Vagina (tissue), 2 donors: ENCODE results near the gene RGS9BP. TPM values are rescaled to one million over a fixed set of nuclear protein-coding genes. Genes with fewer than 3 reads are reported as not detected.
"Not testable (repeated sequence)": the region's sequence is repeated elsewhere in the genome, so short reads cannot be mapped to it uniquely, and the experiment has no call there.

ENCODE experiments used
- DNase-seq, 2 donors: peaks; one replicate each; pipeline ENCODE4 v3.0.0-alpha.2; 2017; ENCODE audit errors: extremely low spot score in 2 of 2
- H3K27ac ChIP-seq: fragments of 200-600 bp; sonication (generic); one replicate; pipeline ENCODE4 v1.5.1; 2019
- H3K27me3 ChIP-seq: fragments of 200-600 bp; sonication (generic); one replicate; pipeline ENCODE4 v1.5.1; 2019
- H3K36me3 ChIP-seq, 2 donors: fragments of 200-600 bp; sonication (generic); one replicate each; pipeline ENCODE4 v1.5.1; 2017 to 2019
- H3K4me1 ChIP-seq: fragments of 200-600 bp; sonication (generic); one replicate; pipeline ENCODE4 v1.5.1; 2019
- H3K4me3 ChIP-seq, 2 donors: fragments of 200-600 bp; sonication (generic); 1 replicate in 1 of 2; 2 replicates in 1 of 2; pipeline ENCODE4 v1.5.1; 2016 to 2019
- H3K9me3 ChIP-seq: fragments of 200-600 bp; sonication (generic); one replicate; pipeline ENCODE4 v1.5.1; 2019
- CTCF ChIP-seq, 3 experiments: fragments of 450-650 bp in 2 of 3; fragments of 200-600 bp in 1 of 3; sonication (generic) in 1 of 3; IDR thresholded peaks; one replicate each; pipeline ENCODE4 v1.5.1; 2017 to 2019; ENCODE audit warnings: antibody characterized with exemption in 3 of 3, mild to moderate bottlenecking in 2 of 3, moderate library complexity in 2 of 3
- POLR2A ChIP-seq, 2 donors: fragments of 450-650 bp; IDR thresholded peaks; one replicate each; pipeline ENCODE4 v1.6.1; 2017; ENCODE audit warnings: antibody characterized with exemption in 2 of 2, mild to moderate bottlenecking in 2 of 2, moderate library complexity in 2 of 2
- POLR2AphosphoS5 ChIP-seq, 2 donors: sonication (generic); formaldehyde crosslinking; IDR thresholded peaks; one replicate each; pipeline ENCODE4 v1.9.0; 2017; ENCODE audit warnings: antibody characterized with exemption in 2 of 2, mild to moderate bottlenecking in 2 of 2, low read depth in 1 of 2; ENCODE audit not compliant: insufficient read depth in 1 of 2
- intact Hi-C: fragments of 100-400 bp; cut with DNase I; formaldehyde crosslinking; loops from one replicate; pipeline ENCODE4 v1.15.1; 2023
- total RNA-seq: library from RNA; depleted of rRNA; stranded (reverse); fragments of >200 nt; gene quantifications from one replicate; pipeline ENCODE4 v1.2.3, GENCODE V29; 2016

Gene RGS9BP
- total RNA-seq, 1 donor from 2014 or later = 0.49 TPM

GRCh38 chr19:32702010-32702409 lies 26.4 kb downstream of the RGS9BP start:
- intact Hi-C loops = no loop called here
- Histone ChIP-seq H3K9me3 (peaks cover 8% of the 10 kb centered on the region), H3K4me1 (no peaks in the 10 kb centered on the region), H3K4me3 (no peak overlapping the region), H3K27me3 (no peaks in the 10 kb centered on the region), H3K36me3 (peaks cover 0 to 29% of the 10 kb centered on the region in 2 donors), H3K27ac (no peak overlapping the region)
- no peak for DNase-seq
- no peak for TF ChIP-seq POLR2A (IDR thresholded peaks at IDR 0.05)
- TF ChIP-seq POLR2AphosphoS5 (IDR thresholded peaks at IDR 0.05; ENCODE audit: insufficient read depth in 1 of 2, low read depth in 1 of 2) = no peak
- TF ChIP-seq CTCF (IDR thresholded peaks at IDR 0.05) = no peak

- not testable (repeated sequence) for H3K27ac ChIP-seq, H3K4me1 ChIP-seq
Observed at GRCh38 chr19:32704006-32704405, 28.4 kb downstream of the RGS9BP start.

GRCh38 chr19:32708457-32708856 lies 32.8 kb downstream of the RGS9BP start:
- Histone ChIP-seq H3K27ac (no peak overlapping the region), H3K4me1 (no peaks in the 10 kb centered on the region), H3K9me3 (peaks cover 8% of the 10 kb centered on the region), H3K4me3 (no peak overlapping the region), H3K27me3 (no peaks in the 10 kb centered on the region), H3K36me3 (peaks cover 0 to 26% of the 10 kb centered on the region in 2 donors)
- no peak for DNase-seq
- TF ChIP-seq POLR2A (IDR thresholded peaks at IDR 0.05) (no peak), POLR2AphosphoS5 (IDR thresholded peaks at IDR 0.05; ENCODE audit: insufficient read depth in 1 of 2, low read depth in 1 of 2) (no peak), CTCF (IDR thresholded peaks at IDR 0.05) (no peak)
- intact Hi-C loops = no loop called here

More at GRCh38 chr19:32704006-32704405, 28.4 kb downstream of the RGS9BP start:
- H3K4me3 ChIP-seq, DNase-seq, H3K9me3 ChIP-seq, intact Hi-C loops, H3K27me3 ChIP-seq: not testable (repeated sequence)
- H3K36me3 ChIP-seq = peaks cover 0 to 19% of the 10 kb centered on the region in 2 donors

- no peak overlapping the region for H3K4me3 ChIP-seq
- no peak for DNase-seq
- intact Hi-C loops = no loop called here
- no peaks in the 10 kb centered on the region for H3K4me1 ChIP-seq
- H3K9me3 ChIP-seq = peaks cover 3% of the 10 kb centered on the region
- no peaks in the 10 kb centered on the region for H3K27me3 ChIP-seq
- no peak for TF ChIP-seq CTCF (IDR thresholded peaks at IDR 0.05)
- TF ChIP-seq POLR2A (IDR thresholded peaks at IDR 0.05) = no peak
- TF ChIP-seq POLR2AphosphoS5 (IDR thresholded peaks at IDR 0.05; ENCODE audit: insufficient read depth in 1 of 2, low read depth in 1 of 2) = no peak
- H3K36me3 ChIP-seq = peaks cover 0 to 25% of the 10 kb centered on the region in 2 donors
- no peak overlapping the region for H3K27ac ChIP-seq
Observed at GRCh38 chr19:32709032-32709431, 33.4 kb downstream of the RGS9BP start.

GRCh38 chr19:32711747-32712146 lies 36.1 kb downstream of the RGS9BP start:
- no peaks in the 10 kb centered on the region for H3K27me3 ChIP-seq
- DNase-seq = no peak
- no peak overlapping the region for H3K4me3 ChIP-seq
- H3K4me1 ChIP-seq = no peaks in the 10 kb centered on the region
- intact Hi-C loops = no loop called here
- H3K9me3 ChIP-seq = no peaks in the 10 kb centered on the region
- TF ChIP-seq POLR2AphosphoS5 (IDR thresholded peaks at IDR 0.05; ENCODE audit: insufficient read depth in 1 of 2, low read depth in 1 of 2) (no peak), CTCF (IDR thresholded peaks at IDR 0.05) (no peak), POLR2A (IDR thresholded peaks at IDR 0.05) (no peak)
- H3K36me3 ChIP-seq = peaks cover 0 to 28% of the 10 kb centered on the region in 2 donors
- no peak overlapping the region for H3K27ac ChIP-seq

GRCh38 chr19:32716203-32716602 lies 40.6 kb downstream of the RGS9BP start:
- H3K27me3 ChIP-seq, H3K4me1 ChIP-seq, intact Hi-C loops, DNase-seq, H3K27ac ChIP-seq, H3K9me3 ChIP-seq, H3K4me3 ChIP-seq: not testable (repeated sequence)
- peaks cover 0 to 32% of the 10 kb centered on the region in 2 donors for H3K36me3 ChIP-seq
